Measurements from ENCODE around the gene CHL1.

Gene CHL1

DNA sequence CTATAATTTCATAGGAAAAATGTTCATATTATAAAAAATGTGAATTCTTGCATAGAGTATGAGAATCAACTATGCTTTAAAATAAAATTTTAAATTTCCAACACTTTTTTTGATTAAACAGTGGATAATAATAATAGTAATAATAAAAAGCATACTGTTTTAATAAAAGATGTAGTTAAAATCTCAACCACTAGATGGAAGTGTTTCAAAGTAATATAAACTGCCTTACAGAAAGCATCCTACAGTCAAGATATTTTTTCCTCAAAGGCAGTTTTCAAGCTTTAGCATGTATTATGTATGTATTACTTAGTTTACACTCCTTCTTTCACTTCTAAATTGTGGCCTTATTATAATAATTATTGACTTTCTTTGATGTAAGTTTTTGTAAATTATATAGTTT, 217.5 kb downstream of the CHL1 start:
- no peaks in the 10 kb centered on the region for H3K9me3 ChIP-seq
- no peak for TF ChIP-seq Cebpa-rat (IDR thresholded peaks at IDR 0.05)
- no peak overlapping the region for H3K4me3 ChIP-seq
- no peaks in the 10 kb centered on the region for H3K36me3 ChIP-seq
- no peaks in the 10 kb centered on the region for H3K27me3 ChIP-seq
- no peak overlapping the region for H3K9ac ChIP-seq
- no peak overlapping the region for H3K4me2 ChIP-seq
- no peaks in the 10 kb centered on the region for H4K20me1 ChIP-seq
- H3K27ac ChIP-seq, result no peak overlapping the region
- H3K4me1 ChIP-seq, result no peaks in the 10 kb centered on the region

DNA sequence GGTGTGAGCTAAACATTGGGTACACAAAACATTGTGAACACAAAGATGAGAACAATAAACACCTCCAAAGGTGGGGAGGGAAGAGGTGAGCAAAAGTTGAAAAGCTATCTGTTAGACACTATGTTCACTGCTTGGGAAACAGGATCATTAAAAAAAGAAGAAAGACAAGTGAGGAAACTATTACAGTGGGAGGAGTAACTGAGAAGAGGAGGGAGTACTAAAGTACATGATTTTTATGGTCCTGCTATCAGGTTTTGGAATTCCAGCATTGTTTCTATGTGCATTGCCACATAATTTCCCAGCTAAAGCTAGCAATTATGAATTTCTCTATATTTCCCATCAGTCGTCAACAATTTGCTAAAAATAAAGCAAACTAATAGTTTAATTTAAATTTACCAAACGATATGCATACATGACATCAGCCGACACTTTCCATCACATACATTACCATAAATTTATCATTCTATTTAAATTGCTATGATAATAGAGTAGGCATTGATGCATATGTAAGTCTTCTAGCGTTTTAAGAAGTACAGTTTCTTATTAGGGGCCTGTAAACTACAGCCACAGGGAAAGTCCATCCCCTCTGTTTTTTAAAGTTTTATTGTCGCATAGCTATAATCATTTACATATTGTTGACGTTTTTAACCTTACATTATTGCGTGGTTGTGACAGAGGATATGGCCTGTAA, 221.8 kb downstream of the CHL1 start:
- no peaks in the 10 kb centered on the region for H3K4me1 ChIP-seq
- TF ChIP-seq Cebpa-rat (IDR thresholded peaks at IDR 0.05), result no peak
- no peak overlapping the region for H3K4me3 ChIP-seq
- no peak overlapping the region for H3K27ac ChIP-seq
- no peak overlapping the region for H3K4me2 ChIP-seq
- no peak overlapping the region for H3K9ac ChIP-seq
- no peaks in the 10 kb centered on the region for H3K27me3 ChIP-seq
- H4K20me1 ChIP-seq, result no peaks in the 10 kb centered on the region
- H3K36me3 ChIP-seq, result no peaks in the 10 kb centered on the region
- H3K9me3 ChIP-seq, result no peaks in the 10 kb centered on the region

DNA sequence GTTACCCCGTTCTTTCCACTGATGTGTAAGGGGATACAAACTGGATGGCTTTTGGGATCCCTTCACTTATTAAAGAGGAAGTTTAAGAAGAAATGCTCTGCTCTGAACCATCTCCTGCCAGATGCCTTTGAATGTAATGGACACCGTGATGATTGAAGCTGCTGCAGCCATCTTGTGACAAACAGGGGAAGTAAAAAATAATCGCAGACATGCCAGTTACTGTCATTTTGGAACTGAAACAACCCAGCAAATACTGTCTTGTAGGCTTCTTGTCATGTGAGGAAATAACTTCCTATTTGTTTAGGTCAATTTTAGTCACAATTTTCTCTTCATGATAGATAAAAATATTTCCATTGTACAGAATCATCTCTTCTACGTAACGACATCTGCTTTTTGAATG, 224.0 kb downstream of the CHL1 start:
- Histone ChIP-seq H3K27ac (no peak overlapping the region), H3K4me2 (no peak overlapping the region), H3K4me3 (no peak overlapping the region), H3K36me3 (no peaks in the 10 kb centered on the region), H4K20me1 (no peaks in the 10 kb centered on the region), H3K9ac (no peak overlapping the region), H3K9me3 (no peaks in the 10 kb centered on the region), H3K27me3 (no peaks in the 10 kb centered on the region), H3K4me1 (no peaks in the 10 kb centered on the region)
- TF ChIP-seq Cebpa-rat (IDR thresholded peaks at IDR 0.05), result no peak

DNA sequence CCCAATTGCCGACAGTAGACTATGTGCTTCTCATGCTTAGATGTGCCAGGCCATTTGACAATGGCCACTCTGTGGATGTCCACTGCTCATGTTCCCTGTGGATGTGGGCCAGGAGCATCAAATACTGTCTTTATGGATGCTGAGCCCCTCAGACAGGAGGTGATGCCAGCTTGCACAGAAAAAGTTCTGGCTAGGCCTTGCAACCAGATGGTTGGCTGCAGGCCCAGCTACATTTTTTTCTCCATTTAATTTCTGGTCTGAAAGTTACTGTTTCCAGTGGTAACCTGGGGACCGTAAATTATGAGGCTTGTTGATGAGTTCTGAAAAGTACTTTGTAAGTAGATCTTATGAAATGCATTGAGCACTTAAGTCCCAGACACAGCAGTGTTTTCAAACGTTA, 228.5 kb downstream of the CHL1 start:
- H3K27me3 ChIP-seq, result no peaks in the 10 kb centered on the region

DNA sequence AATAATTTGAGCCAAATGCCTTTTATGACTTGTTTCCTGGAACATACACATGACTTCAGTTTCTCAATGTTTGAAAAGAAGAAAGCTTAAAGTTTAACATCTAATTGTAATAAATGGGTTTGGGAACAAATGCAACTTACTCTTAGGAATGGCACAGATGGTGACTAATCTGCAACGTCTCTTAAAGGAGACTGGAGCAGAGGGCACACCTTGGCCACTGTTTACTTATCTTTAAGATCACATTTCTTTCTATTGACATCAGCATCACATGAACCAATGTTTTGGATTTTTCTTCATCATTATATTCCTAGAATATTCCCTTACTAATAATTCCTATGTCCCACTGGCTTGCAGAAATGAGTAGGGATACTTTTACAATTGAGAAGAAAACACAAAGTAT, 229.5 kb downstream of the CHL1 start:
- Histone ChIP-seq H3K9ac (no peak overlapping the region), H3K4me3 (no peak overlapping the region), H4K20me1 (no peaks in the 10 kb centered on the region), H3K4me2 (no peak overlapping the region), H3K27ac (no peak overlapping the region), H3K27me3 (no peaks in the 10 kb centered on the region), H3K36me3 (no peaks in the 10 kb centered on the region), H3K4me1 (no peaks in the 10 kb centered on the region), H3K9me3 (no peaks in the 10 kb centered on the region)
- no peak for TF ChIP-seq Cebpa-rat (IDR thresholded peaks at IDR 0.05)

More for the DNA sequence above, 228.5 kb downstream of the CHL1 start:
- no peaks in the 10 kb centered on the region for H3K9me3 ChIP-seq
- no peak overlapping the region for H3K9ac ChIP-seq
- no peaks in the 10 kb centered on the region for H3K4me1 ChIP-seq
- H3K36me3 ChIP-seq, result no peaks in the 10 kb centered on the region
- H3K27ac ChIP-seq, result no peak overlapping the region
- no peak overlapping the region for H3K4me3 ChIP-seq
- H4K20me1 ChIP-seq, result no peaks in the 10 kb centered on the region
- no peak overlapping the region for H3K4me2 ChIP-seq
- TF ChIP-seq Cebpa-rat (IDR thresholded peaks at IDR 0.05), result no peak

DNA sequence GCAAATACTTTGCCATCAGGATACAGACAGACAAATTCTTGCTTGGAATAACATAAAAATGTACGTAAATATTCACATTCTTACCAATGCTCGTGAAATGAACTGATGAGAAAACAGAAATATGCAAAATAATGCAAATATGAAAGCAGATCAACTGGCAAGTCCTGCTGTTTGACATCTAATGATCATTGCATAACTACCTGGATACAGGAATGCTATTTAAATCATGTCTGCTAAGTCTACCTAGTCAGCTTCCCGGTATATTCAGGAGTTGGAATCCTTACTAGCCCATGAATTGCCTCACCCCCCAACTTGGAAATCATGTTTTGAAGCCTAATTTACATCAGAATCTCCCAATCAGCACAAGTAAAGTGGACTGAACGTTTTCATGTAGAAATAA, 230.6 kb downstream of the CHL1 start:
- Histone ChIP-seq H4K20me1 (no peaks in the 10 kb centered on the region), H3K4me2 (no peak overlapping the region), H3K9me3 (no peaks in the 10 kb centered on the region), H3K4me3 (no peak overlapping the region), H3K27ac (no peak overlapping the region), H3K36me3 (no peaks in the 10 kb centered on the region), H3K4me1 (no peaks in the 10 kb centered on the region), H3K27me3 (no peaks in the 10 kb centered on the region), H3K9ac (no peak overlapping the region)
- no peak for TF ChIP-seq Cebpa-rat (IDR thresholded peaks at IDR 0.05)

DNA sequence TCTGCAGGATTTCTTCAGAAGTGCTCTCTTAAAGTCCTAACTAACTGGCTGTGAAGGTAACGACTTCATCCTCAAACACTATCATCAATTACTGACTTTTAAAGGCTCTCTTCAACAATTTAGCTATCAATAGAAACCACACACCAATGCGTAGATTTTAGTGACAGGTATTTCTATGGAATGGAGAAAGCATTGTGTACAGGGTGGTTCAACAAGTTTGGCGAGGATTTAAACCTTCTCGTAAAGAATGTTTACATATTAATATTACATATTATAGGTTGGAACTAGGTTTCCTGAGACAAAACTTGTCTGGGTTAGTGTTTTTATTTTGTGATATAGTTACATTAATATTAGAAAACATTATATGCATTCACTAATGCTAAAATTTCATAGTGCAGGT, 233.6 kb downstream of the CHL1 start:
- Histone ChIP-seq H3K9ac (no peak overlapping the region), H3K36me3 (no peaks in the 10 kb centered on the region), H3K27me3 (no peaks in the 10 kb centered on the region), H3K4me2 (no peak overlapping the region), H4K20me1 (no peaks in the 10 kb centered on the region), H3K27ac (no peak overlapping the region), H3K9me3 (no peaks in the 10 kb centered on the region), H3K4me3 (no peak overlapping the region), H3K4me1 (no peaks in the 10 kb centered on the region)
- no peak for TF ChIP-seq Cebpa-rat (IDR thresholded peaks at IDR 0.05)

DNA sequence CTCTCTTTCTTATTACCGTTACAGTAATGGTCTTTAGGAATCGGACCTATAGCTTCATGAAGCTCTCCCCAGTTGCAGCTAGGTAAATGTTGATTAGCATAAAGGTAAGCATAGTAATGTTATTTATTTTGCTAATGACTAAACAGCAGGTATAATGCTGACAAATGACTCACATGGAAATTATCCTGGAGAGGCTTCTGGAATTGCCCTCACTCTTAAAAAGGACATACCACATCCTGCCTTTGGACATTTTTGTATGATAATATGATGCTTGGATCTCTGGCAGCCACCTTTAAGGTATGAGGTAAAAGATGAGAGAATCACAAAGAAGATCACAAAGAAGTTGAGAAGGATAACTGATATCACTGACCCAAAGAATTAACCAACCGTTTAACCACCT, 238.6 kb downstream of the CHL1 start:
- H3K4me2 ChIP-seq, result no peak overlapping the region
- no peak overlapping the region for H3K9ac ChIP-seq
- TF ChIP-seq Cebpa-rat (IDR thresholded peaks at IDR 0.05), result no peak
- H4K20me1 ChIP-seq, result no peaks in the 10 kb centered on the region
- no peaks in the 10 kb centered on the region for H3K4me1 ChIP-seq
- no peaks in the 10 kb centered on the region for H3K9me3 ChIP-seq
- no peak overlapping the region for H3K4me3 ChIP-seq
- no peaks in the 10 kb centered on the region for H3K27me3 ChIP-seq
- no peak overlapping the region for H3K27ac ChIP-seq
- no peaks in the 10 kb centered on the region for H3K36me3 ChIP-seq

DNA sequence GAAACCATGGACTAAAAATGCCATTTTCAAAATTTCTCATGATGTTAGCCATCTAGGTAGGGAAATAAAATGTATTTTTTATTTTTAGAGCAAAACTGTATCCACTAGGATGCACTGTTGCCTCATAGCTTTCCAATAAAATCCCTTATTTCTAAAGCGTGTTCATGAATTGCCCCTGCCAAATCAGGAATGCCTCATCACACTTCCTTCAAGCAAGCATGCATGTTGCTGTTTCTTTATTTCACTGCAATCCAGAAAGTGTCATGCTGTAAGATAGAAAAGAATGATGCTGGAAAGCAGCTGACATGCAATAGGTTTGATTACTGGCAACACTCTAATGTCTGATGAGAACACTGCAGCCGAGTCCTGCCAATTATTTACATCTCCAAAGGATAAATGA, 239.5 kb downstream of the CHL1 start:
- Histone ChIP-seq H3K4me3 (no peak overlapping the region), H4K20me1 (no peaks in the 10 kb centered on the region), H3K36me3 (no peaks in the 10 kb centered on the region), H3K4me1 (no peaks in the 10 kb centered on the region), H3K9me3 (no peaks in the 10 kb centered on the region), H3K4me2 (no peak overlapping the region), H3K9ac (no peak overlapping the region), H3K27ac (no peak overlapping the region), H3K27me3 (no peaks in the 10 kb centered on the region)
- no peak for TF ChIP-seq Cebpa-rat (IDR thresholded peaks at IDR 0.05)

DNA sequence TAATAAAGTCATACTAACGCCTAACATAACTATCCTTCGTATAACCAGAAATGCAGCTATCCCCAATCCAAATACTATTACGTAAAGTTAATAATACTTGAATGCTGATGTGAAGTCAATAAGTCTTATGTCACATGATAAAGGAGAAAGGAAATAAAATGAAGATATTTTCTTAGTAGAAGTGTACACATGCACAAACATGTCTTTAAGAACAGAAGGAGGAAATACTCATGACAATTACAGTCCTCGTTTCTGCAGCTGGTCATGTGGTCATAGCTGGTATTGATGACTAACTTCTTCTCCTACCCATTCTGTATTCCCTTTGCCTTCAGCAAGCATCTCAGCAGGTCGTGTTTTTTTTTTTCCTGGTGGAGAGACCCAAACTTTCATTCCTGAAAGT, 244.3 kb downstream of the CHL1 start:
- Histone ChIP-seq H3K4me1 (no peaks in the 10 kb centered on the region), H3K36me3 (no peaks in the 10 kb centered on the region), H3K4me3 (no peak overlapping the region), H4K20me1 (no peaks in the 10 kb centered on the region), H3K27ac (no peak overlapping the region), H3K27me3 (no peaks in the 10 kb centered on the region), H3K4me2 (no peak overlapping the region), H3K9me3 (no peaks in the 10 kb centered on the region), H3K9ac (no peak overlapping the region)
- no peak for TF ChIP-seq Cebpa-rat (IDR thresholded peaks at IDR 0.05)

DNA sequence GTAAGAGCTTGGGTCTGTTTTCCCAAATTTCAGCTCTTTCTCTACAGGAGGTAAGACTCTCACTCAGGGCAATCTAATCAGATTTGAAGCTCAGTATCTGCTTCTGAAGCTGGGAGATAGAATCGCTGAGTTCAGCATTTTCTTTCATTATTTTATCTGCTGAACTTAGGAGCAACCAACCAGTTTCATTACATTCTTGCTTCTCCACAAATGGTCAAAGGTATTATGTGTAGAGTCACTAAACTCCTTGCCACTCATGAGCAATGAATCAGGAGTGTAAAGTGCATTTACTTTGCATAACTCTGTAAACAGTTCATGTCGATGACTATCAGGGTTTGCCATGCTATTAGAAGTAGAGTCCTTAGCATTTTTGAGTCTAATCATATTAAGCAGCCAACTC, 249.4 kb downstream of the CHL1 start:
- Histone ChIP-seq H3K27me3 (no peaks in the 10 kb centered on the region), H4K20me1 (no peaks in the 10 kb centered on the region), H3K9ac (no peak overlapping the region), H3K4me1 (no peaks in the 10 kb centered on the region), H3K36me3 (no peaks in the 10 kb centered on the region), H3K27ac (no peak overlapping the region), H3K9me3 (no peaks in the 10 kb centered on the region), H3K4me3 (no peak overlapping the region), H3K4me2 (no peak overlapping the region)
- TF ChIP-seq Cebpa-rat (IDR thresholded peaks at IDR 0.05), result no peak

All from BLaER1 (cell line).